GM12878 (cell line): ENCODE measurements around the gene HMCN1. TPM values are rescaled to one million over a fixed set of nuclear protein-coding genes. Genes with fewer than 3 reads are reported as not detected.

Source experiments
- ATAC-seq: fragments of 200-7000 bp; cut with Tn5 transposase; 3 replicates; pipeline ENCODE4 v1.9.1; 2020; ENCODE audit warnings: mild to moderate bottlenecking, moderate library complexity
- BruUV-seq: library from RNA; stranded (reverse); fragments of 400-500 nt; replicated peaks from 2 replicates; lab custom pipeline; 2021; lab: Mats Ljungman, UMichigan
- CTCF ChIA-PET: fragments of 300-600 bp; sonication (Branson Sonifier 250); formaldehyde crosslinking; extraction: SDS; loops from one replicate; lab custom pipeline; 2021; ENCODE audit warnings: inconsistent platforms; lab: Yijun Ruan, JAX
- POLR2A ChIA-PET: fragments of 350-600 bp; formaldehyde crosslinking; extraction: SDS; loops from one replicate; lab custom pipeline; 2021; ENCODE audit warnings: inconsistent platforms; lab: Charles Lee
- RAD21 ChIA-PET: fragments of 300-600 bp; sonication (Branson Sonifier 250); formaldehyde crosslinking; loops from one replicate; lab custom pipeline; 2023; ENCODE audit warnings: antibody characterized with exemption; ENCODE audit not compliant: unreplicated experiment; lab: Charles Lee
- SMC1A ChIA-PET: fragments of 300-600 bp; sonication (Branson Sonifier 250); formaldehyde crosslinking; loops from one replicate; lab custom pipeline; 2023; ENCODE audit not compliant: unreplicated experiment, uncharacterized antibody; lab: Charles Lee
- DNase-seq: peaks from one replicate; pipeline ENCODE4 v3.0.0-alpha.2; 2011; ENCODE audit warnings: low read depth, low spot score
- FAIRE-seq: peaks from 3 replicates; lab custom pipeline; 2011; peaks lifted over from hg19 to GRCh38; lab: Jason Lieb, UNC
- H2AFZ ChIP-seq: 2 replicates; pipeline ENCODE4 v1.6.0; 2011; ENCODE audit warnings: low read depth, low read length, control low read depth; ENCODE audit not compliant: control insufficient read depth
- H3K27ac ChIP-seq: 2 replicates; pipeline ENCODE4 v1.5.1; 2011; ENCODE audit warnings: control low read depth; ENCODE audit not compliant: control insufficient read depth, insufficient read depth
- H3K27me3 ChIP-seq, 2 experiments: replicated peaks in 1 of 2; 2 replicates each; pipeline versions ENCODE4 v1.6.0 to v1.6.1; 2011; ENCODE audit warnings: low read length in 1 of 2; ENCODE audit not compliant: control insufficient read depth in 2 of 2, insufficient read depth in 2 of 2
- H3K36me3 ChIP-seq, 2 experiments: 2 replicates each; pipeline ENCODE4 v1.5.1; 2011; ENCODE audit warnings: low read length in 1 of 2; ENCODE audit not compliant: control insufficient read depth in 2 of 2, insufficient read depth in 2 of 2
- H3K4me1 ChIP-seq: 2 replicates; pipeline ENCODE4 v1.6.1; 2011; ENCODE audit warnings: mild to moderate bottlenecking, low read length, moderate library complexity, mixed read lengths; ENCODE audit not compliant: control insufficient read depth, insufficient read depth
- H3K4me2 ChIP-seq: 2 replicates; pipeline ENCODE4 v1.6.0; 2011; ENCODE audit warnings: control low read depth; ENCODE audit not compliant: control insufficient read depth, insufficient read depth
- H3K4me3 ChIP-seq: fragments of 200-600 bp; sonication (generic); 2 replicates; pipeline ENCODE4 v1.5.1; 2016
- H3K79me2 ChIP-seq: 2 replicates; pipeline ENCODE4 v1.6.0; 2011; ENCODE audit warnings: low read length; ENCODE audit not compliant: control insufficient read depth, insufficient read depth
- H3K9ac ChIP-seq: 2 replicates; pipeline ENCODE4 v1.8.0; 2011; ENCODE audit warnings: low read length, control low read depth, mixed read lengths; ENCODE audit not compliant: control insufficient read depth, insufficient read depth
- H3K9me3 ChIP-seq: replicated peaks from 3 replicates; pipeline ENCODE4 v1.5.1; 2011; ENCODE audit warnings: mild to moderate bottlenecking, low read length; ENCODE audit not compliant: control insufficient read depth, insufficient read depth
- H4K20me1 ChIP-seq: 2 replicates; pipeline ENCODE4 v1.6.0; 2011; ENCODE audit not compliant: control insufficient read depth, insufficient read depth
- BACH1 ChIP-seq: fragments of 450-650 bp; IDR thresholded peaks from 2 replicates; pipeline ENCODE4 v1.6.1; 2017; ENCODE audit warnings: mild to moderate bottlenecking, borderline replicate concordance
- BCL11A ChIP-seq: IDR thresholded peaks from 2 replicates; pipeline ENCODE4 v1.6.1; 2011; ENCODE audit warnings: low read depth, low read length
- CBX3 ChIP-seq: fragments of 200-600 bp; sonication (generic); IDR thresholded peaks from 2 replicates; pipeline ENCODE4 v1.6.1; 2016; ENCODE audit warnings: low read depth, borderline replicate concordance
- EED ChIP-seq: sonication (generic); IDR thresholded peaks from 2 replicates; pipeline ENCODE4 v1.6.1; 2016; ENCODE audit warnings: antibody characterized with exemption, low read depth
- EGR1 ChIP-seq, 2 experiments: IDR thresholded peaks; 1 replicate in 1 of 2; 2 replicates in 1 of 2; pipeline ENCODE4 v1.6.1; 2011 to 2012; ENCODE audit warnings: low read depth in 2 of 2, low read length in 2 of 2, borderline replicate concordance in 1 of 2, mild to moderate bottlenecking in 1 of 2, moderate library complexity in 1 of 2
- HSF1 ChIP-seq: fragments of 150-350 bp; IDR thresholded peaks from 2 replicates; pipeline ENCODE4 v1.6.1; 2014; ENCODE audit warnings: mild to moderate bottlenecking, low read depth, low read length
- LARP7 ChIP-seq: fragments of 450-650 bp; IDR thresholded peaks from 2 replicates; pipeline ENCODE4 v1.6.1; 2017; ENCODE audit warnings: mild to moderate bottlenecking
- MTA2 ChIP-seq: fragments of 450-650 bp; IDR thresholded peaks from 2 replicates; pipeline ENCODE4 v1.6.1; 2016; ENCODE audit warnings: low read depth, mild to moderate bottlenecking, moderate library complexity
- MXI1 ChIP-seq: fragments of 150-350 bp; IDR thresholded peaks from 2 replicates; pipeline ENCODE4 v1.6.1; 2011; ENCODE audit warnings: low read depth, mild to moderate bottlenecking, inconsistent platforms, low read length, improper control_type of control experiment
- NR2F1 ChIP-seq: fragments of 450-650 bp; conservative IDR thresholded peaks from 2 replicates; pipeline ENCODE4 v1.6.1; 2017; ENCODE audit warnings: mild to moderate bottlenecking
- SIX5 ChIP-seq: IDR thresholded peaks from 2 replicates; pipeline ENCODE4 v1.6.1; 2011; ENCODE audit warnings: mild to moderate bottlenecking, low read depth, low read length, moderate library complexity; ENCODE audit not compliant: severe bottlenecking
- SMAD1 ChIP-seq: fragments of 450-650 bp; IDR thresholded peaks from 2 replicates; pipeline ENCODE4 v1.6.1; 2018; ENCODE audit warnings: mild to moderate bottlenecking, low read depth; ENCODE audit not compliant: partially characterized antibody
- SMAD5 ChIP-seq: IDR thresholded peaks from 2 replicates; pipeline ENCODE4 v1.6.1; 2016; ENCODE audit warnings: antibody characterized with exemption, low read depth
- TBL1XR1 ChIP-seq: IDR thresholded peaks from 2 replicates; pipeline ENCODE4 v1.6.1; 2012; ENCODE audit warnings: low read depth, low read length, improper control_type of control experiment
- USF1 ChIP-seq: IDR thresholded peaks from 2 replicates; pipeline ENCODE4 v1.6.1; 2011; ENCODE audit warnings: borderline replicate concordance, low read depth, mild to moderate bottlenecking, moderate library complexity, mixed read lengths, low read length; ENCODE audit not compliant: insufficient read depth; ENCODE audit errors: extremely low read length
- YY1 ChIP-seq: IDR thresholded peaks from 2 replicates; pipeline ENCODE4 v1.6.1; 2011; ENCODE audit warnings: low read depth, mild to moderate bottlenecking, low read length
- ZBTB40 ChIP-seq: fragments of 450-650 bp; IDR thresholded peaks from 2 replicates; pipeline ENCODE4 v1.6.1; 2016; ENCODE audit warnings: mild to moderate bottlenecking, moderate library complexity, borderline replicate concordance
- ZNF622 ChIP-seq: fragments of 450-650 bp; IDR thresholded peaks from 2 replicates; pipeline ENCODE4 v1.6.1; 2017; ENCODE audit warnings: mild to moderate bottlenecking, inconsistent platforms
- WGBS: methylation state at CpG from one replicate; pipeline ENCODE4 v1.1.6; 2016; ENCODE audit warnings: low lambda C conversion rate; ENCODE audit not compliant: insufficient replicate concordance, insufficient coverage; ENCODE audit errors: missing lambda C conversion rate; 5-methylcytosine and 5-hydroxymethylcytosine counted together
- in situ Hi-C: fragments of 300-500 bp; cut with MboI; formaldehyde crosslinking; loops from 9 replicates; pipeline ENCODE4 v1.14.3; 2018; ENCODE audit warnings: mixed read lengths
- intact Hi-C: fragments of 100-400 bp; cut with micrococcal nuclease; formaldehyde crosslinking; loops from one replicate; pipeline ENCODE4 v1.14.2; 2022; ENCODE audit not compliant: unreplicated experiment
- polyA plus RNA-seq, 11 experiments: library from polyadenylated mRNA; depleted of rRNA in 4 of 11; unstranded in 6 of 11; stranded (reverse) in 5 of 11; fragments of >200 nt; fragmentation: Nextera tagmentation in 4 of 11; fragmentation: Illumina TruSeq in 1 of 11; extraction: Ambion mirVana in 4 of 11; extraction: Trizol in 1 of 11; gene quantifications; 1 replicate in 1 of 11; 2 replicates in 10 of 11; pipeline versions ENCODE4 v1.2.1 to v1.2.3, GENCODE V29; 2011 to 2016; ENCODE audit warnings: inconsistent platforms in 2 of 11, missing spikeins in 2 of 11, low read depth in 1 of 11
- total RNA-seq, 4 experiments: library from RNA; depleted of rRNA in 3 of 4; stranded (reverse); fragments of >200 nt in 3 of 4; fragmentation: Illumina TruSeq in 1 of 4; extraction: Trizol in 1 of 4; gene quantifications; 2 replicates each; pipeline versions ENCODE4 v1.2.1 to v1.2.3, GENCODE V29; 2013 to 2021

HMCN1 gene
- total and polyA plus RNA-seq, 10 of the 15 experiments (the other 5 are each of a cell fraction or from before 2014, with no cell fraction given): under 0.01 to 0.07 TPM; not detected in 8

- ChIA-PET RAD21 (no interaction called here), CTCF (interaction anchor here (1.0 to 1.5 kb wide), 2 partner anchors 15 to 339 kb away, joined by 3 to 4 read pairs; no protein-coding TSS in a partner anchor), POLR2A (no interaction called here), SMC1A (interaction anchor here (1.2 kb wide), 1 partner anchor 96 kb away, joined by 3 read pairs; no protein-coding TSS in a partner anchor)
- no peak overlapping the region for H3K27ac ChIP-seq
- no TSS peak for BruUV-seq
- DNase-seq: no peak
- WGBS: 0% methylated on average over 1 of the region's 1 CpG
- no peak overlapping the region for H3K9ac ChIP-seq
- no peaks in the 10 kb centered on the region for H3K79me2 ChIP-seq
- H4K20me1 ChIP-seq: no peaks in the 10 kb centered on the region
- FAIRE-seq: no peak
- no peaks in the 10 kb centered on the region for H3K36me3 ChIP-seq
- TF ChIP-seq SMAD5 (no peak), LARP7 (no peak), BACH1 (no peak), USF1 (no peak), EED (no peak), EGR1 (IDR thresholded peaks at IDR 0.05; ENCODE audit: borderline replicate concordance in 1 of 2, low read depth in 2 of 2, low read length in 2 of 2) (no peak), NR2F1 (no peak), ZNF622 (no peak), CBX3 (no peak), MXI1 (no peak), YY1 (no peak), HSF1 (no peak), SIX5 (no peak), TBL1XR1 (no peak), ZBTB40 (no peak), SMAD1 (no peak), BCL11A (no peak), MTA2 (no peak)
- H3K27me3 ChIP-seq: no peaks in the 10 kb centered on the region
- H3K4me2 ChIP-seq: no peak overlapping the region
- H3K9me3 ChIP-seq: no peaks in the 10 kb centered on the region
- intact Hi-C loops: no loop called here
- in situ Hi-C loops: no loop called here
- no peaks in the 10 kb centered on the region for H3K4me1 ChIP-seq
- no peak overlapping the region for H2AFZ ChIP-seq
- H3K4me3 ChIP-seq: no peak overlapping the region
- ATAC-seq: no peak
Measured at GRCh38 chr1:185816460-185816859, 82.3 kb downstream of the HMCN1 start.
